ENCODE data around the gene DNAH10.
"Not testable (repeated sequence)": the region's sequence is repeated elsewhere in the genome, so short reads cannot be mapped to it uniquely, and the experiment has no call there.

GRCh38 chr12:123947531-123947930 is 185.4 kb downstream of the DNAH10 start:
- TF ChIP-seq CTCF, EP300, POLR2A (IDR thresholded peaks at IDR 0.05): not testable (repeated sequence)
